HCT116 (cell line): Measurements from ENCODE around the gene TRRAP. TPM values are rescaled to one million over a fixed set of nuclear protein-coding genes. Genes with fewer than 3 reads are reported as not detected.

Source experiments
- ATAC-seq: fragments of 200-7000 bp; cut with Tn5 transposase; 2 replicates; pipeline ENCODE4 v1.9.1; 2020; ENCODE audit warnings: mild to moderate bottlenecking, moderate library complexity
- BruUV-seq: library from RNA; stranded (reverse); fragments of 400-500 nt; replicated peaks from 2 replicates; lab custom pipeline; 2021; lab: Mats Ljungman, UMichigan
- CTCF ChIA-PET: fragments of 300-600 bp; sonication (Branson Sonifier 250); formaldehyde crosslinking; loops from one replicate; lab custom pipeline; 2021; ENCODE audit warnings: antibody characterized with exemption; lab: Charles Lee
- POLR2A ChIA-PET: fragments of 300-600, 350-600 bp; sonication (Branson Sonifier 250); formaldehyde crosslinking; loops from one replicate; lab custom pipeline; 2021; ENCODE audit warnings: antibody characterized with exemption; lab: Charles Lee
- RAD21 ChIA-PET, 2 experiments: fragments of 300-600 bp; sonication (Branson Sonifier 250); formaldehyde crosslinking; loops; one replicate each; lab custom pipeline; 2023; ENCODE audit warnings: low total read pairs in 2 of 2; ENCODE audit not compliant: uncharacterized antibody in 2 of 2, unreplicated experiment in 2 of 2, low non-redundant PET in 1 of 2; lab: Charles Lee
- DNase-seq: peaks from one replicate; pipeline ENCODE4 v3.0.0-alpha.2; 2010; ENCODE audit warnings: low read depth, low spot score
- H2AFZ ChIP-seq: fragments of 200-600 bp; shearing (Covaris generic), sonication (generic); 2 replicates; pipeline ENCODE4 v1.6.1; 2017; ENCODE audit warnings: low read depth, mixed run types, mixed read lengths, antibody characterized with exemption, low read length; ENCODE audit not compliant: poor library complexity, severe bottlenecking
- H3K27ac ChIP-seq: 2 replicates; pipeline ENCODE4 v1.5.1; 2012; ENCODE audit warnings: low read depth, low read length
- H3K27me3 ChIP-seq: fragments of 200-600 bp; sonication (generic); 2 replicates; pipeline ENCODE4 v1.6.1; 2016; ENCODE audit warnings: mixed run types, low read length, mixed read lengths; ENCODE audit not compliant: insufficient read depth
- H3K36me3 ChIP-seq, 2 experiments: fragments of 200-500 bp in 1 of 2; fragments of 200-600 bp in 1 of 2; sonication (Bioruptor generic) in 1 of 2; sonication (generic) in 1 of 2; 2 replicates each; pipeline versions ENCODE4 v1.5.1 to v1.6.1; 2014 to 2016; ENCODE audit warnings: low read length in 2 of 2, inconsistent platforms in 1 of 2, mixed read lengths in 1 of 2, mixed run types in 1 of 2; ENCODE audit not compliant: insufficient read depth in 2 of 2, control insufficient read depth in 1 of 2
- H3K4me1 ChIP-seq, 2 experiments: fragments of 200-600 bp in 1 of 2; sonication (generic) in 1 of 2; 2 replicates each; pipeline versions ENCODE4 v1.5.1 to v1.6.1; 2012 to 2017; ENCODE audit warnings: low read length in 2 of 2, inconsistent platforms in 1 of 2, mild to moderate bottlenecking in 1 of 2, mixed read lengths in 1 of 2, mixed run types in 1 of 2, moderate library complexity in 1 of 2; ENCODE audit not compliant: insufficient read depth in 2 of 2, control insufficient read depth in 1 of 2
- H3K4me2 ChIP-seq: fragments of 200-600 bp; sonication (generic); 2 replicates; pipeline ENCODE4 v1.6.1; 2017; ENCODE audit warnings: mixed run types, low read length, mixed read lengths
- H3K4me3 ChIP-seq, 2 experiments: fragments of 200-600 bp in 1 of 2; sonication (generic) in 1 of 2; replicated peaks in 1 of 2; 2 replicates each; pipeline ENCODE4 v1.5.1; 2011 to 2016; ENCODE audit warnings: low read length in 2 of 2, control low read depth in 1 of 2, low read depth in 1 of 2, mild to moderate bottlenecking in 1 of 2, mixed read lengths in 1 of 2, mixed run types in 1 of 2
- H3K79me2 ChIP-seq: fragments of 200-600 bp; sonication (generic); 2 replicates; pipeline ENCODE4 v1.6.1; 2017; ENCODE audit warnings: mild to moderate bottlenecking, mixed run types, low read length, moderate library complexity, mixed read lengths; ENCODE audit not compliant: insufficient read depth
- H3K9ac ChIP-seq: fragments of 200-600 bp; sonication (generic); 2 replicates; pipeline ENCODE4 v1.6.1; 2016; ENCODE audit warnings: low read length, mixed read lengths
- H3K9me2 ChIP-seq: fragments of 200-600 bp; sonication (generic), shearing (Covaris generic); 2 replicates; pipeline ENCODE4 v1.6.1; 2017; ENCODE audit warnings: mixed run types, mild to moderate bottlenecking, moderate library complexity; ENCODE audit not compliant: insufficient read depth
- H3K9me3 ChIP-seq, 2 experiments: fragments of 200-500 bp in 1 of 2; fragments of 200-600 bp in 1 of 2; sonication (Bioruptor generic) in 1 of 2; sonication (generic) in 1 of 2; 2 replicates each; pipeline ENCODE4 v1.6.1; 2014 to 2017; ENCODE audit warnings: low read length in 2 of 2, mixed read lengths in 2 of 2, inconsistent platforms in 1 of 2, low read depth in 1 of 2, mild to moderate bottlenecking in 1 of 2, mixed run types in 1 of 2, moderate library complexity in 1 of 2; ENCODE audit not compliant: control insufficient read depth in 1 of 2, insufficient read depth in 1 of 2
- H4K20me1 ChIP-seq: fragments of 200-600 bp; sonication (generic), shearing (Covaris generic); 2 replicates; pipeline ENCODE4 v1.6.1; 2017; ENCODE audit warnings: mixed run types, mild to moderate bottlenecking, moderate library complexity; ENCODE audit not compliant: insufficient read depth
- ATF3 ChIP-seq: IDR thresholded peaks from 2 replicates; pipeline ENCODE4 v1.6.1; 2012
- CBX3 ChIP-seq: IDR thresholded peaks from 2 replicates; pipeline ENCODE4 v1.6.1; 2012; ENCODE audit warnings: low read depth
- CEBPB ChIP-seq: IDR thresholded peaks from 2 replicates; pipeline ENCODE4 v1.6.1; 2012; ENCODE audit warnings: low read depth
- EGR1 ChIP-seq: IDR thresholded peaks from 2 replicates; pipeline ENCODE4 v1.6.1; 2012; ENCODE audit warnings: low read depth
- ELF1 ChIP-seq: IDR thresholded peaks from 2 replicates; pipeline ENCODE4 v1.6.1; 2012; ENCODE audit warnings: low read depth, borderline replicate concordance
- EZH2 ChIP-seq: fragments of 200-600 bp; sonication (generic); IDR thresholded peaks from 2 replicates; pipeline ENCODE4 v1.6.1; 2017; ENCODE audit warnings: antibody characterized with exemption, mixed run types
- POLR2A ChIP-seq: IDR thresholded peaks from 2 replicates; pipeline ENCODE4 v1.7.0; 2011; ENCODE audit warnings: borderline replicate concordance; ENCODE audit not compliant: insufficient read depth, insufficient read length; ENCODE audit errors: extremely low read depth
- POLR2AphosphoS5 ChIP-seq: IDR thresholded peaks from 2 replicates; pipeline ENCODE4 v1.6.1; 2011; ENCODE audit warnings: mild to moderate bottlenecking, low read depth, low read length, moderate library complexity
- RAD21 ChIP-seq: IDR thresholded peaks from 2 replicates; pipeline ENCODE4 v1.6.1; 2012; ENCODE audit warnings: low read depth, mild to moderate bottlenecking
- REST ChIP-seq: IDR thresholded peaks from 2 replicates; pipeline ENCODE4 v1.6.1; 2012; ENCODE audit warnings: low read depth
- SIN3A ChIP-seq: IDR thresholded peaks from 2 replicates; pipeline ENCODE4 v1.6.1; 2012; ENCODE audit warnings: low read depth
- SRF ChIP-seq: IDR thresholded peaks from 2 replicates; pipeline ENCODE4 v1.6.1; 2012; ENCODE audit warnings: low read depth
- TCF7L2 ChIP-seq: IDR thresholded peaks from 2 replicates; pipeline ENCODE4 v1.7.0; 2011; ENCODE audit warnings: borderline replicate concordance, inconsistent platforms; ENCODE audit not compliant: insufficient read depth, insufficient read length; ENCODE audit errors: extremely low read depth
- ZFX ChIP-seq: fragments of 450-650 bp; IDR thresholded peaks from 2 replicates; pipeline ENCODE4 v1.6.1; 2017
- ZNF274 ChIP-seq: fragments of 200-500 bp; sonication (Bioruptor generic); IDR thresholded peaks from 2 replicates; pipeline ENCODE4 v1.6.1; 2014; ENCODE audit warnings: mild to moderate bottlenecking, low read depth, low read length, inconsistent platforms
- intact Hi-C: fragments of 100-400 bp; cut with micrococcal nuclease; formaldehyde crosslinking; loops from 2 replicates; pipeline ENCODE4 v1.10.0; 2022
- total RNA-seq: library from RNA; stranded (reverse); gene quantifications from one replicate; pipeline ENCODE4 v1.2.1, GENCODE V29; 2021; ENCODE audit not compliant: unreplicated experiment
- TF ChIP-seq, protein P1 (sequence below), 3 experiments: fragments of 200-600 bp in 1 of 3; sonication (generic) in 1 of 3; IDR thresholded peaks in 2 of 3; conservative IDR thresholded peaks in 1 of 3; 2 replicates each; pipeline ENCODE4 v1.5.1; 2012 to 2017; ENCODE audit warnings: low read depth in 2 of 3, low read length in 2 of 3, antibody characterized with exemption in 1 of 3, borderline replicate concordance in 1 of 3, control low read depth in 1 of 3, mild to moderate bottlenecking in 1 of 3, mixed read lengths in 1 of 3, mixed run types in 1 of 3, moderate library complexity in 1 of 3; ENCODE audit not compliant: insufficient read depth in 1 of 3
- TF ChIP-seq, protein P2 (sequence below): IDR thresholded peaks from 2 replicates; pipeline ENCODE4 v1.6.1; 2012

The TRRAP gene
- total RNA-seq, 1 experiment from 2014 or later, result 44.5 TPM

- RAD21 ChIA-PET, result no interaction called here
- DNase-seq, result no peak
- intact Hi-C loops, result no loop called here
- BruUV-seq, result no TSS peak
- Histone ChIP-seq H3K9ac (no peak overlapping the region), H3K27ac (no peak overlapping the region), H3K9me3 (no peaks in the 10 kb centered on the region), H3K79me2 (no peaks in the 10 kb centered on the region), H2AFZ (no peak overlapping the region), H3K27me3 (no peaks in the 10 kb centered on the region)
- POLR2A ChIA-PET, result no interaction called here
- TF ChIP-seq POLR2A (no peak), EZH2 (no peak), RAD21 (no peak), REST (no peak), SRF (no peak), CBX3 (no peak), ATF3 (no peak), TCF7L2 (no peak), EGR1 (no peak), POLR2AphosphoS5 (no peak), CEBPB (no peak), SIN3A (no peak), ELF1 (no peak), ZFX (no peak), ZNF274 (no peak)
- TF ChIP-seq, protein P1, sequence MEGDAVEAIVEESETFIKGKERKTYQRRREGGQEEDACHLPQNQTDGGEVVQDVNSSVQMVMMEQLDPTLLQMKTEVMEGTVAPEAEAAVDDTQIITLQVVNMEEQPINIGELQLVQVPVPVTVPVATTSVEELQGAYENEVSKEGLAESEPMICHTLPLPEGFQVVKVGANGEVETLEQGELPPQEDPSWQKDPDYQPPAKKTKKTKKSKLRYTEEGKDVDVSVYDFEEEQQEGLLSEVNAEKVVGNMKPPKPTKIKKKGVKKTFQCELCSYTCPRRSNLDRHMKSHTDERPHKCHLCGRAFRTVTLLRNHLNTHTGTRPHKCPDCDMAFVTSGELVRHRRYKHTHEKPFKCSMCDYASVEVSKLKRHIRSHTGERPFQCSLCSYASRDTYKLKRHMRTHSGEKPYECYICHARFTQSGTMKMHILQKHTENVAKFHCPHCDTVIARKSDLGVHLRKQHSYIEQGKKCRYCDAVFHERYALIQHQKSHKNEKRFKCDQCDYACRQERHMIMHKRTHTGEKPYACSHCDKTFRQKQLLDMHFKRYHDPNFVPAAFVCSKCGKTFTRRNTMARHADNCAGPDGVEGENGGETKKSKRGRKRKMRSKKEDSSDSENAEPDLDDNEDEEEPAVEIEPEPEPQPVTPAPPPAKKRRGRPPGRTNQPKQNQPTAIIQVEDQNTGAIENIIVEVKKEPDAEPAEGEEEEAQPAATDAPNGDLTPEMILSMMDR (IDR thresholded peaks at IDR 0.05 in 2 of 3, conservative IDR thresholded peaks at IDR 0.05 in 1 of 3; ENCODE audit: borderline replicate concordance in 1 of 3, insufficient read depth in 1 of 3, low read depth in 2 of 3, low read length in 2 of 3), result no peak
- TF ChIP-seq, protein P2, sequence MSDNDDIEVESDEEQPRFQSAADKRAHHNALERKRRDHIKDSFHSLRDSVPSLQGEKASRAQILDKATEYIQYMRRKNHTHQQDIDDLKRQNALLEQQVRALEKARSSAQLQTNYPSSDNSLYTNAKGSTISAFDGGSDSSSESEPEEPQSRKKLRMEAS, result no peak
- TF ChIP-seq, all 23 proteins: peak for 0
- no peak for ATAC-seq
- Histone ChIP-seq H3K36me3 (no peaks in the 10 kb centered on the region), H3K4me2 (no peak overlapping the region), H3K9me2 (no peaks in the 10 kb centered on the region), H3K4me3 (no peak overlapping the region), H4K20me1 (no peaks in the 10 kb centered on the region), H3K4me1 (peaks cover 9 to 11% of the 10 kb centered on the region in 2 experiments)
- CTCF ChIA-PET, result interaction anchor here (1.9 kb wide), 1 partner anchor 9 kb away, joined by 10 read pairs; no protein-coding TSS in a partner anchor
Measured at GRCh38 chr7:98862716-98863420, 15.5 kb upstream of the TRRAP start.
